ENCODE results near the gene CUL9.

The CUL9 gene

GRCh38 chr6:43258180-43258579 is 76.2 kb downstream of the CUL9 start:
- no peak for DNase-seq

DNA sequence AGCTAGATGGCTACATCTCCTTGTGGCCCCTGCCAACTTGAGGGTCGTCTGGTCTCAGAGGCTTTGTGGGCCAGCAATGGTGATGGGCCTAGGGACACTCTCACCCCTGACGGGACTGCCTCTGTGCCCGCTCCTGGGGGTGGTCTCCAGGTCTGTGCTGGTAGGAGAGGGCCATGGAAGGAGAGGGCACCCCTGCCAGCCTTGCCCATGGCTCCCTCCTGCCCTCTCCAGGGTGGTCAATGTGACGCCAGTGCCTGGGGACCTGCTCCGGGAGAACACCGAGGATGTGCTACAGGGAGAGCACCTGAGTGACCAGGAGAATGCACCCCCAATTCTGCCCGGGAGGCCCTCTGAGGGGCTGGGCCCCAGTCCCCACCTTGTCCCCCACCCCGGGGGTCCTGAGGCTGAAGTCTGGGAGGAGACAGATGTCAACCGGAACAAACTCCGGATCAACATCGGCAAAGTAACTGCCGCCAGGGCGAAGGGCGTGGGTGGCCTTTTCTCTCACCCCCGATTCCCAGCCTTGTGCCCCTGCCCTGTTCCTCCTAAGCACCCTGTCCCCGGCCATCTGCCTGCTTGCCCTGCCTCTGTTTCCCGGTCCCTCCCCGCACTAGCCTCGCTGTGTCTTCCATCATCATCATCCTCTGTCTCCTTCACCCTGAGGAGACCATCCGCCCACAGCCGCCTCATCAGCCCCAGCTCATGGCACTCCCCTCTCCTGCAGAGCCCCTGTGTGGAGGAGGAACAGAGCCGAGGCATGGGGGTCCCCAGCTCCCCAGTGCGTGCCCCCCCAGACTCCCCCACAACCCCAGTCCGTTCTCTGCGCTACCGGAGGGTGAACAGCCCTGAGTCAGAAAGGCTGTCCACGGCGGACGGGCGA is 77.1 kb downstream of the CUL9 start:
- no peak for DNase-seq

DNA sequence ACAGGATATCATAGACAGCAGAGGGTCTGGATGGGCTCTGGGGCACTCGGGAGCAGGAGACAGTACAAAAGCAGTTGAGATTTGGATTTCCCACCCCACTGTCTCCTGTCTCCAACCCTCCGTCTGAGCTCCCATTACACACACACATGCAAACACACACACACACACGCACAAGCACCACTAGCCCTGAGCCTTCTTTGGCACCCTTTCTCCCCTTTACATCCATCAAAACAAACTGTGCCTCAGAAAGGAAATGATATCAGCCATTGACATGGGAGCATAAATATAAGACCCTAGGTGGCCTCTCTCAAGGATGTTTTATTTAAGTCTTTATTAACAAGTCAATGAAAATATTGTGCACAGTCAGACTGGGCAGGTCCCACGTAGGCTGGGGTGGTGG is 78.8 kb downstream of the CUL9 start:
- no peak for DNase-seq

DNA sequence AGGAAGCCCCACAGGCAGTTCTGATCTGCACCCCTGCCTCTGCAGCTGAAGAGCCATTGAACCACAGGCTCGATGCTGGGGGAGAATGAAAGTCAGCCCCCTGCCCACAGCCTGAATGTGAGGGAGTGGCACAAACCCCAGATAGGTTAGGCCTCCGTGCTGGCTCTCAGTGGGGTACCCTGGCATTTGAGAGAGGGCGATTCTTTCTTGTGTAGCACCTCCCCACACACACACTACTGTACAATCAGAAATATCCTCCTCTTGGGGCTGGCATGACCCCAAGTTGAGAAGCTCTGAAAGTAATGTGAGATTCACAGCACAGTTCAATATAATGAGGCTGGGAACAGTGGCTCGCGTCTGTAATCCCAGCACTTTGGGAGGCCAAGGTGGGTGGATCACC is 79.2 kb downstream of the CUL9 start:
- DNase-seq, result no peak

- DNase-seq, result no peak
Measured at GRCh38 chr6:43262000-43262779, 80.2 kb downstream of the CUL9 start.

- no peak for DNase-seq
Measured at GRCh38 chr6:43262780-43263313, 80.9 kb downstream of the CUL9 start.

- DNase-seq, result no peak
Measured at GRCh38 chr6:43263314-43264178, 81.5 kb downstream of the CUL9 start.

DNA sequence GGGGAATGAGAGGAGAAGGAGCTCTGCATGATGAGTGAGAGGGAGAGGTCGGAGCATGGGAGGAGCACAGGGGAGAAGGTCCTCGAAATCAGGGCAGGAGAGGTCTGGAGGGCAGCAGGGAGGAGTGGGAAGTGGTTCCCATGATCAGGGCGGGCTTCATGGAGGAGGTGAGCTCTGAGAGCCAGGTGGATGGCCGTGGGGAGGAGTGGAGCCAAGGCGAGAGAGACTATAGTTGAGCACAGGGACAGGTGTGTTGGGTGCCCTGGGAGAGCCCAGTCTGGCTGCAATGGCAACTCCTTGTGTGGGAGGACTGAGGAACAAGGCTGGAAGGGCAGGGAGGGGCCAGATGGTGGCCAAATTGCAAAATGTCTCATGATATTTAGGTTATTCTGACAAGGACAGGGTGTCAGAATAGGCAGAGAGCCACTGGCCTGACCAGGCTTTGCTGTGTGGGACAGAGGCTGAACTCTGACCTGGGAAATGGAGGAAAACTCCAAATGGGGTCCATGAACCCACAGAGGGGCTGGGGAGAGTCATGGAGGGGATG is 82.7 kb downstream of the CUL9 start:
- DNase-seq, result no peak

DNA sequence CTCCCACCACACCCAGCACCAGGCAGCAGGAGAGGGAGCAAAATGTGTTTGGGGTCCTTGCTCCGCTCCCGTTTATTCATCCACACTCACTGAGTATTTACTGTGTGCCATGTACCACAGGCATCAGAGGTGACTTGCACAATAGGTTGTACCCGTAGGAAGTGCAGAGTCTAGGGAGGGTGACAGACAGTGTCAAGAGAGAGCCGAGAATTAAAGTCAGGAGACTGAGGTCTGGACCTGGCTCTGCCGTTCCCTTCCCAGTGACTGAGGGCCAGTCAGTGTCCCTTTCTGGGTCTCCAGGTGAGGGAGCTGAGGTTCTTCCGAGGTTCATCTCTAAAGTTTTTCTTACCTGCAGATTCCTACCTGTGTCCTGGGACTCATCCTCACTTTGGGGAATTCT is 83.6 kb downstream of the CUL9 start:
- DNase-seq, result no peak

DNA sequence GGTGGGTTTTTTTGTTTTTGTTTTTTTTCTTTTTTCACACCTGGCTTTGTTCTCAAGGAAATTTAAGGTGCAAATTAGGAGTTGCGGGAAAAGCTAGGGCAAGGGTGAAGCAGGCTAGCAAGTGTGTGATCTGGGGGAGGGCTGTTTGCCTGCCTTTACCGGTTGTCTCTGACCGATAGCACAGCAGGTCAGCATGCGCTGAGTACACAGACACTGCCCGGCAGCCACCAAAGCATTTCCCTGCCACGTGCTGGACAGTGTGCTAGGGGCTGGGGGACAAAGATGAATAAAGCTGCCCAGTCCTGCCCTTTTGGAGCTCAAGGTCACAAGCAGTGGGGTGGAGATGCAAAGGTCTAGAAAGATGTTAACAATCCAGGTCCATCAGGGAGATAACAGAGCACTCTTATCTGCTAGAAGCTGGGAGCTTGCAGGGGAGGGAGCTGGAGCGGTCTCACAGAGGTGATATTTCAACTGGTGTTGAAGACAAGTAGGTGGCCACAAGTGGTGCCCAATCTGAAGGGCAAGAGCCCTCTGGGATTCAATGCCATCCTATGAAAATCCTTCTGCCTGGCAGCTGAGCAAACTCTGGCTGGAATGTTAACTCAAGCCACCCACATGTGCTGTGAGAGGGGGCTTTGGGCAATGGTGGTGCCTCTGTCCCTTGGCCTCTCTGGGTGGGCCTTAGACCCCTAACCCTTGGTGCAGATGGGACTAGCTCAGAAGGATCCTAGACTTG is 85.8 kb downstream of the CUL9 start:
- no peak for DNase-seq

DNA sequence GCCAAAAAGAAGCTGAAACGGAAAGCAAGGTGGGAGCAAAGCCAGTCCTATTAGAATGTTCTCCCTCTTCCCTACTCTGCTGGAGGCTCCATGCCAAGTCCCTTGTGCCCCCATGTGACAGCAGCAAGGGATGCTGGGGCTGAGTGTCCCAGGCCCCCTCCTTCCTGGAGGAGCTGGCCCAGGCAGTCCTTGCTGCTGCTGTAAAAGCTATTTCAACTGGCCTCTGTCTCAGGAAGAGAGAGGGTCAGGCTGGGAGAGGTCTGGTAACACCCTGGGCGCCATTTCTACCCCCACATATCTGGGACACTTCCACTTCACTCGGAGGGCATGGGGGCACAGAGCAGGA is 86.3 kb downstream of the CUL9 start:
- DNase-seq, result no peak

GRCh38 chr6:43268782-43269272 is 86.8 kb downstream of the CUL9 start:
- DNase-seq, result no peak

DNA sequence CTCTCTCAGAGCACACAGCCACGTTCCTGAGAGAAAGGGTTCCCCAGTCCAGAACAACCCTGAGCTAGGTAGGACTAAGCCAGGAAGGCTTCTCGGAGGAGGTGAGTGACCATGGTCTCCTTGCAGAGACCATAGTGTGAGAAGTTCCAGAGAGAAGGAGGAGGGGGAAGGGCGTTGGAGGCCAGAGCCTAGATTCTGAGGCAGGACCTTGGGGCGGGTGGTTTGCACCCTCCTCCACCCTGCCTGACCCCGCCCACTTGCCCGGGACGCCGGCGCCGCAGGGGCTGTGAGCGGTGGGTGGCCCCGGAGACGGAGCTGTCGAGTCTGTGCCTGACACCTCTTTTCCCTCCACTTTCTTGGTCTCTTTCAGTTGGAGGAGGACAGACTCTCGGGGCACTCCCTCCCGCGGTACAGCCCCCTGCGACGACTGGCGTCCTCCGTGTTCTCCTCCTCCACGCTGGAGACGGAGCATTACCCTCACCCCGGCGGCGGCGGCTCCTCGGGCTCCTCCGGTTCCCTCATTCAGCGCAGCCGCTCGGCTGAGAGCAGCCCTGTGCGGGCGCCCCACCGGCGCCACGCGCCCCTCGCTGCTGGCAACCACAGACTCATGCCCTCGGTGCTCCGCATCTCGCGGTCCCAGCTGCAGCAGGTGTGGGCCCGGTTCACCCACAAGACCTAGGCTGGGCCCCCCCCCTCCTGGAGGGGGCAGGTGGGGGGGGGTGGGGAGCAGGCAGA is 87.4 kb downstream of the CUL9 start:
- no peak for DNase-seq

GRCh38 chr6:43271103-43271815 is 89.3 kb downstream of the CUL9 start:
- DNase-seq, result no peak

- DNase-seq, result no peak
Measured at GRCh38 chr6:43271944-43272343, 89.9 kb downstream of the CUL9 start.

DNA sequence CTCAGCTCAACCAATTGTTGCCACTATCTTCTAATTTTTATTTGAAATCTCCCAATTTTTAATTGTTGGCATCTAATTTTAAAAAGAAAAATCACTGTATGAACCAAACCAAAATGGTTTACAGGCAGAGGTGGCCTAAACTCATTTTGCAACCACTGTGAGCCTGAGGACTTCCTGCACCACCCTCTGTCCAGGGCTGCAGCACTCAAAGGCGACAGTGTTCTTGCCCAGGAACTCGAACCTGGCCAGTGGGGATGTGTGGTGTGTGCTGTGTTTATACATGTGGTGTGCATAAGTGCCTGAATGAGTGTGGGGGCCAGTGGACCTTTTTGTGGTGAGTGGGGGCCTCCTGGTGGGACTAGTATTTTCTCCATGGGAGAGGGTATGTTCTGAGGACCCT is 91.7 kb downstream of the CUL9 start:
- no peak for DNase-seq

Data from NCI-H748 treated with DMSO at 0.1 percent for 48 hours (cell line).